Measurements from ENCODE around the gene SFPQ. TPM values are rescaled to one million over a fixed set of nuclear protein-coding genes. Genes with fewer than 3 reads are reported as not detected.
A peak's percentile ranks its signal among the peaks of the same experiment; 100 is the strongest.
"Not testable (repeated sequence)": the region's sequence is repeated elsewhere in the genome, so short reads cannot be mapped to it uniquely, and the experiment has no call there.

SFPQ gene, protein sequence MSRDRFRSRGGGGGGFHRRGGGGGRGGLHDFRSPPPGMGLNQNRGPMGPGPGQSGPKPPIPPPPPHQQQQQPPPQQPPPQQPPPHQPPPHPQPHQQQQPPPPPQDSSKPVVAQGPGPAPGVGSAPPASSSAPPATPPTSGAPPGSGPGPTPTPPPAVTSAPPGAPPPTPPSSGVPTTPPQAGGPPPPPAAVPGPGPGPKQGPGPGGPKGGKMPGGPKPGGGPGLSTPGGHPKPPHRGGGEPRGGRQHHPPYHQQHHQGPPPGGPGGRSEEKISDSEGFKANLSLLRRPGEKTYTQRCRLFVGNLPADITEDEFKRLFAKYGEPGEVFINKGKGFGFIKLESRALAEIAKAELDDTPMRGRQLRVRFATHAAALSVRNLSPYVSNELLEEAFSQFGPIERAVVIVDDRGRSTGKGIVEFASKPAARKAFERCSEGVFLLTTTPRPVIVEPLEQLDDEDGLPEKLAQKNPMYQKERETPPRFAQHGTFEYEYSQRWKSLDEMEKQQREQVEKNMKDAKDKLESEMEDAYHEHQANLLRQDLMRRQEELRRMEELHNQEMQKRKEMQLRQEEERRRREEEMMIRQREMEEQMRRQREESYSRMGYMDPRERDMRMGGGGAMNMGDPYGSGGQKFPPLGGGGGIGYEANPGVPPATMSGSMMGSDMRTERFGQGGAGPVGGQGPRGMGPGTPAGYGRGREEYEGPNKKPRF
- total RNA-seq: 100 to 1,000 TPM; 492 to 594 (median 558) TPM
- 455 TPM for total RNA-seq (2013)

GRCh38 chr1:35192853-35193664 is at the start of gene SFPQ:
SFPQ (minus strand) TSS chr1:35193145; CDS start chr1:35193049, 96 bp downstream.
- H3K27ac ChIP-seq (ENCODE audit: low read length): peak within 1 kb of the TSS; percentile 90
- H3K27me3 Mint-ChIP-seq (ENCODE audit: low read depth in 2 of 2): no peaks in the 10 kb centered on the region
- TF ChIP-seq, protein P1, sequence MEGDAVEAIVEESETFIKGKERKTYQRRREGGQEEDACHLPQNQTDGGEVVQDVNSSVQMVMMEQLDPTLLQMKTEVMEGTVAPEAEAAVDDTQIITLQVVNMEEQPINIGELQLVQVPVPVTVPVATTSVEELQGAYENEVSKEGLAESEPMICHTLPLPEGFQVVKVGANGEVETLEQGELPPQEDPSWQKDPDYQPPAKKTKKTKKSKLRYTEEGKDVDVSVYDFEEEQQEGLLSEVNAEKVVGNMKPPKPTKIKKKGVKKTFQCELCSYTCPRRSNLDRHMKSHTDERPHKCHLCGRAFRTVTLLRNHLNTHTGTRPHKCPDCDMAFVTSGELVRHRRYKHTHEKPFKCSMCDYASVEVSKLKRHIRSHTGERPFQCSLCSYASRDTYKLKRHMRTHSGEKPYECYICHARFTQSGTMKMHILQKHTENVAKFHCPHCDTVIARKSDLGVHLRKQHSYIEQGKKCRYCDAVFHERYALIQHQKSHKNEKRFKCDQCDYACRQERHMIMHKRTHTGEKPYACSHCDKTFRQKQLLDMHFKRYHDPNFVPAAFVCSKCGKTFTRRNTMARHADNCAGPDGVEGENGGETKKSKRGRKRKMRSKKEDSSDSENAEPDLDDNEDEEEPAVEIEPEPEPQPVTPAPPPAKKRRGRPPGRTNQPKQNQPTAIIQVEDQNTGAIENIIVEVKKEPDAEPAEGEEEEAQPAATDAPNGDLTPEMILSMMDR (IDR thresholded peaks at IDR 0.05): no peak

DNA sequence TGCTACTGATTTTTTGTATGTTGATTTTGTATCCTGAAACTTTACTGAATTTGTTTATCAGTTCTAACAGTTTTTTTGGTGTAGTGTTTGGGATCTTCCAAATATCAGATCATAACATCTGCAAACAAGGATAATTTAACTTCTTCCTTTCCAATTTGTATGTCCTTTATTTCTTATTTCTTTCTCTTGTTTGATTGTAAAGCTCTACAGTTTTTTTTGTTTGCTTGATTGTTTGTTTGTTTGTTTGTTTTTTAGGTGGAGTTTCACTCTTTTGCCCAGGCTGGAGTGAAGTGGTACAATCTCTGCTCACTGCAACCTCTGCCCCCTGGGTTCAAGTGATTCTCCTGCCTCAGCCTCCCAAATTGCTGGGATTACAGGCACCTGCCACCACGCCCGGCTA is 43.8 kb upstream of the SFPQ start:
- H3K4me3 Mint-ChIP-seq; H3K4me1 Mint-ChIP-seq; H3K9me3 Mint-ChIP-seq; H3K4me1 ChIP-seq (ENCODE audit: control insufficient read depth, insufficient read depth, low read length); H3K4me3 ChIP-seq (ENCODE audit: low read length); H3K36me3 ChIP-seq (ENCODE audit: control insufficient read depth, insufficient read depth, low read length); H3K27ac ChIP-seq (ENCODE audit: low read length); H3K27me3 ChIP-seq (ENCODE audit: control insufficient read depth, insufficient read depth, low read length); H3K27ac Mint-ChIP-seq; H3K36me3 Mint-ChIP-seq; intact Hi-C loops (cut with micrococcal nuclease); ATAC-seq; H3K27me3 Mint-ChIP-seq (ENCODE audit: low read depth in 2 of 2); H3K9me3 ChIP-seq (ENCODE audit: control insufficient read depth, insufficient read depth, low read length); DNase-seq: not testable (repeated sequence)
- WGBS (ENCODE audit: insufficient coverage): 91% methylated on average over 2 of the region's 2 CpGs

More at GRCh38 chr1:35192853-35193664, at the start of gene SFPQ:
- ATAC-seq (peak; percentile 86 to 95 (median 89)), DNase-seq (peak; percentile 98 to 99)
- Histone ChIP-seq H3K4me1 (ENCODE audit: control insufficient read depth, insufficient read depth, low read length) (peaks cover 23% of the 10 kb centered on the region), H3K9me3 (ENCODE audit: control insufficient read depth, insufficient read depth, low read length) (no peaks in the 10 kb centered on the region), H3K36me3 (ENCODE audit: control insufficient read depth, insufficient read depth, low read length) (peaks cover 30% of the 10 kb centered on the region), H3K27me3 (ENCODE audit: control insufficient read depth, insufficient read depth, low read length) (no peaks in the 10 kb centered on the region), H3K4me3 (ENCODE audit: low read length) (peak within 1 kb of the TSS; percentile 87)
- H3K36me3 Mint-ChIP-seq: peaks cover 29% of the 10 kb centered on the region
- H3K27ac Mint-ChIP-seq: peak within 1 kb of the TSS; percentile 95 to 97
- no peaks in the 10 kb centered on the region for H3K9me3 Mint-ChIP-seq
- H3K4me3 Mint-ChIP-seq: peak within 1 kb of the TSS; percentile 97
- H3K4me1 Mint-ChIP-seq: peaks cover 36 to 45% of the 10 kb centered on the region in 2 donors
- intact Hi-C loops (cut with micrococcal nuclease): loop anchor here (1.0 to 10.0 kb wide), 4 partner anchors 76 to 328 kb away; partner anchors contain the start of genes ZMYM1, ZMYM4 and ZMYM6
- WGBS (ENCODE audit: insufficient coverage): 1% methylated on average over 50 of the region's 50 CpGs

GRCh38 chr1:35231287-35231686 is 38.3 kb upstream of the SFPQ start:
- no peak for ATAC-seq
- H3K27ac Mint-ChIP-seq: no peak overlapping the region

More at GRCh38 chr1:35231287-35231686, 38.3 kb upstream of the SFPQ start:
- Mint-ChIP-seq H3K4me3 (no peak overlapping the region), H3K4me1 (no peaks in the 10 kb centered on the region), H3K9me3 (no peaks in the 10 kb centered on the region), H3K27me3 (ENCODE audit: low read depth in 2 of 2) (peaks cover 0 to 2% of the 10 kb centered on the region in 2 donors), H3K36me3 (no peaks in the 10 kb centered on the region)
- H3K27me3 ChIP-seq (ENCODE audit: control insufficient read depth, insufficient read depth, low read length): no peaks in the 10 kb centered on the region
- intact Hi-C loops (cut with micrococcal nuclease): no loop called here
- no peaks in the 10 kb centered on the region for H3K4me1 ChIP-seq (ENCODE audit: control insufficient read depth, insufficient read depth, low read length)
- H3K36me3 ChIP-seq (ENCODE audit: control insufficient read depth, insufficient read depth, low read length): no peaks in the 10 kb centered on the region
- WGBS (ENCODE audit: insufficient coverage): no CpG with 5 or more reads among the region's 1 CpG
- DNase-seq: no peak
- no peak overlapping the region for H3K4me3 ChIP-seq (ENCODE audit: low read length)
- H3K9me3 ChIP-seq (ENCODE audit: control insufficient read depth, insufficient read depth, low read length): no peaks in the 10 kb centered on the region
- no peak overlapping the region for H3K27ac ChIP-seq (ENCODE audit: low read length)
- TF ChIP-seq, protein P1 (IDR thresholded peaks at IDR 0.05): no peak
